ENCODE results near the gene CATSPER3.

The CATSPER3 gene

GRCh38 chr5:135030123-135030955, 62.6 kb downstream of the CATSPER3 start:
- peak; percentile 55 for DNase-seq (ENCODE audit: low spot score)

GRCh38 chr5:135030956-135031812, 63.5 kb downstream of the CATSPER3 start:
- no peak for DNase-seq (ENCODE audit: low spot score)

- DNase-seq (ENCODE audit: low spot score) = no peak
Observed at GRCh38 chr5:135031813-135032694, 64.3 kb downstream of the CATSPER3 start.

- no peak for DNase-seq (ENCODE audit: low spot score)
Observed at GRCh38 chr5:135032695-135032998, 64.9 kb downstream of the CATSPER3 start.

- no peak for DNase-seq (ENCODE audit: low spot score)
Observed at GRCh38 chr5:135032999-135033861, 65.5 kb downstream of the CATSPER3 start.

- peak; percentile 48 for DNase-seq (ENCODE audit: low spot score)
Observed at GRCh38 chr5:135033901-135034235, 66.2 kb downstream of the CATSPER3 start, which contains the start of gene PITX1. TSS of gene PITX1 (minus strand) at chr5:135034228. CDS start at chr5:135033881, 347 bp downstream.

GRCh38 chr5:135034236-135034962, 66.7 kb downstream of the CATSPER3 start:
- no peak for DNase-seq (ENCODE audit: low spot score)

- DNase-seq (ENCODE audit: low spot score) = no peak
Observed at GRCh38 chr5:135034963-135035677, 67.4 kb downstream of the CATSPER3 start.

GRCh38 chr5:135035678-135036030, 67.9 kb downstream of the CATSPER3 start:
- no peak for DNase-seq (ENCODE audit: low spot score)

GRCh38 chr5:135036405-135036804, 68.7 kb downstream of the CATSPER3 start:
- no peak for DNase-seq (ENCODE audit: low spot score)

- no peak for DNase-seq (ENCODE audit: low spot score)
Observed at GRCh38 chr5:135037519-135038204, 70.0 kb downstream of the CATSPER3 start.

GRCh38 chr5:135038205-135038812, 70.6 kb downstream of the CATSPER3 start:
- DNase-seq (ENCODE audit: low spot score) = no peak

GRCh38 chr5:135038813-135039270, 71.1 kb downstream of the CATSPER3 start:
- DNase-seq (ENCODE audit: low spot score) = no peak

GRCh38 chr5:135039271-135040033, 71.7 kb downstream of the CATSPER3 start:
- no peak for DNase-seq (ENCODE audit: low spot score)

- no peak for DNase-seq (ENCODE audit: low spot score)
Observed at GRCh38 chr5:135040034-135040332, 72.3 kb downstream of the CATSPER3 start.

- DNase-seq (ENCODE audit: low spot score) = no peak
Observed at GRCh38 chr5:135040333-135041144, 72.8 kb downstream of the CATSPER3 start.

GRCh38 chr5:135041145-135041587, 73.5 kb downstream of the CATSPER3 start:
- DNase-seq (ENCODE audit: low spot score) = no peak
